GM23338 (cell line): ENCODE measurements around the gene NLN. TPM values are rescaled to one million over a fixed set of nuclear protein-coding genes. Genes with fewer than 3 reads are reported as not detected.

Source experiments
- ATAC-seq: fragments of 200-7000 bp; cut with Tn5 transposase; 3 replicates; pipeline ENCODE4 v1.9.1; 2020
- DNase-seq: peaks from one replicate; pipeline ENCODE4 v3.0.0-alpha.2; 2015; ENCODE audit warnings: low spot score
- H2AFZ ChIP-seq: fragments of 200-600 bp; sonication (generic); 2 replicates; pipeline ENCODE4 v1.8.0; 2016; ENCODE audit warnings: antibody characterized with exemption, mild to moderate bottlenecking, moderate library complexity
- H3F3A ChIP-seq: fragments of 200-600 bp; sonication (generic); replicated peaks from 2 replicates; pipeline ENCODE4 v1.8.0; 2017; ENCODE audit warnings: antibody characterized with exemption, mixed run types, low read depth
- H3K27ac ChIP-seq: fragments of 200-600 bp; sonication (generic); 2 replicates; pipeline ENCODE4 v1.6.1; 2016; ENCODE audit warnings: low read depth
- H3K27me3 ChIP-seq: fragments of 200-600 bp; sonication (generic); 2 replicates; pipeline ENCODE4 v1.8.0; 2016; ENCODE audit warnings: mild to moderate bottlenecking, mixed run types, moderate library complexity; ENCODE audit not compliant: insufficient read depth
- H3K36me3 ChIP-seq: fragments of 200-600 bp; sonication (generic); 2 replicates; pipeline ENCODE4 v1.8.0; 2016; ENCODE audit warnings: mild to moderate bottlenecking; ENCODE audit not compliant: insufficient read depth
- H3K4me1 ChIP-seq: fragments of 200-600 bp; sonication (generic); 2 replicates; pipeline ENCODE4 v1.8.0; 2016; ENCODE audit warnings: mild to moderate bottlenecking, moderate library complexity; ENCODE audit not compliant: insufficient read depth
- H3K4me2 ChIP-seq: fragments of 200-600 bp; sonication (generic); 2 replicates; pipeline ENCODE4 v1.7.1; 2017; ENCODE audit warnings: mixed run types
- H3K4me3 ChIP-seq: fragments of 200-600 bp; sonication (generic); 2 replicates; pipeline ENCODE4 v1.6.1; 2016; ENCODE audit warnings: mixed run types
- H3K79me2 ChIP-seq: fragments of 200-600 bp; sonication (generic); replicated peaks from 2 replicates; pipeline ENCODE4 v1.8.0; 2017; ENCODE audit warnings: mild to moderate bottlenecking; ENCODE audit not compliant: insufficient read depth
- H3K9me2 ChIP-seq: fragments of 200-600 bp; sonication (generic); 2 replicates; pipeline ENCODE4 v1.8.0; 2017; ENCODE audit not compliant: insufficient read depth
- H4K20me1 ChIP-seq: fragments of 200-600 bp; sonication (generic); replicated peaks from 2 replicates; pipeline ENCODE4 v1.8.0; 2017; ENCODE audit warnings: mild to moderate bottlenecking; ENCODE audit not compliant: insufficient read depth
- H3K27ac Mint-ChIP-seq: 2 replicates; pipeline ENCODE4 v1.8.0; 2020; ENCODE audit warnings: inconsistent platforms, mild to moderate bottlenecking, moderate library complexity, mixed read lengths
- H3K27me3 Mint-ChIP-seq: 3 replicates; pipeline ENCODE4 v1.8.0; 2022; ENCODE audit warnings: low read depth, mild to moderate bottlenecking, moderate library complexity, mixed read lengths, inconsistent platforms; ENCODE audit not compliant: insufficient read depth, poor library complexity
- H3K36me3 Mint-ChIP-seq: 3 replicates; pipeline ENCODE4 v1.8.0; 2021; ENCODE audit warnings: low read depth, mild to moderate bottlenecking, inconsistent platforms, moderate library complexity, mixed read lengths
- H3K4me1 Mint-ChIP-seq: 3 replicates; pipeline ENCODE4 v1.8.0; 2020; ENCODE audit warnings: mild to moderate bottlenecking, inconsistent platforms, mixed read lengths
- H3K4me3 Mint-ChIP-seq: 3 replicates; pipeline ENCODE4 v1.8.0; 2021; ENCODE audit warnings: moderate library complexity, mild to moderate bottlenecking, inconsistent platforms, mixed read lengths
- H3K9me3 Mint-ChIP-seq: 3 replicates; pipeline ENCODE4 v1.8.0; 2020; ENCODE audit warnings: moderate library complexity, mild to moderate bottlenecking, inconsistent platforms, mixed read lengths
- EZH2phosphoT487 ChIP-seq: fragments of 200-600 bp; sonication (generic); IDR thresholded peaks from one replicate; pipeline ENCODE4 v1.8.1; 2018; ENCODE audit warnings: antibody characterized with exemption; ENCODE audit not compliant: unreplicated experiment
- JUNB ChIP-seq: IDR thresholded peaks from one replicate; pipeline ENCODE4 v1.6.1; 2016; ENCODE audit warnings: antibody characterized with exemption; ENCODE audit not compliant: unreplicated experiment
- NANOG ChIP-seq: IDR thresholded peaks from 2 replicates; pipeline ENCODE4 v1.6.1; 2016; ENCODE audit warnings: antibody characterized with exemption, borderline replicate concordance
- STAT1 ChIP-seq: IDR thresholded peaks from one replicate; pipeline ENCODE4 v1.6.1; 2016; ENCODE audit warnings: antibody characterized with exemption; ENCODE audit not compliant: unreplicated experiment
- ZNF114 ChIP-seq: fragments of 250-450 bp; sonication (Bioruptor Pico); IDR thresholded peaks from 2 replicates; pipeline ENCODE4 v1.5.0; 2020; ENCODE audit warnings: mild to moderate bottlenecking, moderate library complexity
- ZNF331 ChIP-seq: fragments of 250-450 bp; sonication (Bioruptor Pico); IDR thresholded peaks from 2 replicates; pipeline ENCODE4 v1.5.0; 2020; ENCODE audit warnings: low read depth, mild to moderate bottlenecking, moderate library complexity
- polyA plus RNA-seq: library from polyadenylated mRNA; unstranded; fragments of >200 nt; fragmentation: Nextera tagmentation; extraction: Ambion mirVana; gene quantifications from 2 replicates; pipeline ENCODE4 v1.2.1, GENCODE V29; 2016
- total RNA-seq: library from RNA; depleted of rRNA; stranded (reverse); fragments of >200 nt; shearing (Covaris generic); gene quantifications from 2 replicates; pipeline ENCODE4 v1.2.3, GENCODE V29; 2014
- TF ChIP-seq, protein P1 (sequence below), 2 experiments: fragments of 200-600 bp in 1 of 2; sonication (generic) in 1 of 2; conservative IDR thresholded peaks; 2 replicates each; pipeline versions ENCODE4 v1.5.1 to v1.6.1; 2016 to 2017; ENCODE audit warnings: antibody characterized with exemption in 2 of 2, low read depth in 2 of 2, mild to moderate bottlenecking in 2 of 2, moderate library complexity in 1 of 2
- TF ChIP-seq, protein P2 (sequence below): IDR thresholded peaks from one replicate; pipeline ENCODE4 v1.6.1; 2018; ENCODE audit warnings: antibody characterized with exemption; ENCODE audit not compliant: unreplicated experiment
- TF ChIP-seq, protein P3 (sequence below): IDR thresholded peaks from 2 replicates; pipeline ENCODE4 v1.6.1; 2016; ENCODE audit warnings: antibody characterized with exemption

The NLN gene
- total and polyA plus RNA-seq, 2 experiments from 2014 or later, result 56.4 to 168 TPM

DNA sequence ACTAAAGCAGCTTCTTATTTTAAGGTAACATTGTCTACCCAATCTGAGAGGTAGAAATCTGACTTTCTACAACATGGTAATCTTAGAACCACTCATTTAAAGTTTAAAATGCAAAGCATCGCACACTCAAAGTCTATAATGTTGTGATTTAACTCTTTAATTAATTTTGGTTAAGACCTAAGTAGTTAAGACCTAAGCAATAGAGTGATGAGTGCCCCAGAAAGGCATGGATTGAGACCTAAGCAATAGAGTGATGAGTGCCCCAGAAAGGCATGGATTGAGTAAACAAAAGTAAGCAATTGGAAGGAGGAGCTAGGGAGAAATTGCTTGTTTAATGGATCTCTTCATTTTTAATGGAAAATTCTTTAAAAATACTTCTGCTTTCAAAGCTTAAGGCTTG is 86.8 kb downstream of the NLN start:
- Histone ChIP-seq H3K36me3 (peaks cover 53% of the 10 kb centered on the region; the same call in 1 of the 2 replicates), H3K79me2 (0 out of 2 replicates have a peak, but pooled peaks cover 5% of the 10 kb centered on the region), H3K27ac (no peak overlapping the region), H4K20me1 (0 out of 2 replicates have a peak, but pooled peaks cover 14% of the 10 kb centered on the region), H3F3A (no peaks in the 10 kb centered on the region), H3K4me1 (no peaks in the 10 kb centered on the region), H3K4me3 (no peak overlapping the region), H2AFZ (no peak overlapping the region), H3K9me2 (no peaks in the 10 kb centered on the region), H3K27me3 (no peaks in the 10 kb centered on the region), H3K4me2 (no peak overlapping the region)
- H3K27ac Mint-ChIP-seq, result no peak overlapping the region; the same call in 1 of the 2 replicates
- no peaks in the 10 kb centered on the region for H3K9me3 Mint-ChIP-seq
- TF ChIP-seq STAT1 (no peak), NANOG (no peak), ZNF114 (CRISPR knock-in tag) (no peak), JUNB (no peak), ZNF331 (CRISPR knock-in tag) (no peak)
- TF ChIP-seq, protein P1, sequence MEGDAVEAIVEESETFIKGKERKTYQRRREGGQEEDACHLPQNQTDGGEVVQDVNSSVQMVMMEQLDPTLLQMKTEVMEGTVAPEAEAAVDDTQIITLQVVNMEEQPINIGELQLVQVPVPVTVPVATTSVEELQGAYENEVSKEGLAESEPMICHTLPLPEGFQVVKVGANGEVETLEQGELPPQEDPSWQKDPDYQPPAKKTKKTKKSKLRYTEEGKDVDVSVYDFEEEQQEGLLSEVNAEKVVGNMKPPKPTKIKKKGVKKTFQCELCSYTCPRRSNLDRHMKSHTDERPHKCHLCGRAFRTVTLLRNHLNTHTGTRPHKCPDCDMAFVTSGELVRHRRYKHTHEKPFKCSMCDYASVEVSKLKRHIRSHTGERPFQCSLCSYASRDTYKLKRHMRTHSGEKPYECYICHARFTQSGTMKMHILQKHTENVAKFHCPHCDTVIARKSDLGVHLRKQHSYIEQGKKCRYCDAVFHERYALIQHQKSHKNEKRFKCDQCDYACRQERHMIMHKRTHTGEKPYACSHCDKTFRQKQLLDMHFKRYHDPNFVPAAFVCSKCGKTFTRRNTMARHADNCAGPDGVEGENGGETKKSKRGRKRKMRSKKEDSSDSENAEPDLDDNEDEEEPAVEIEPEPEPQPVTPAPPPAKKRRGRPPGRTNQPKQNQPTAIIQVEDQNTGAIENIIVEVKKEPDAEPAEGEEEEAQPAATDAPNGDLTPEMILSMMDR (conservative IDR thresholded peaks at IDR 0.05; ENCODE audit: low read depth in 2 of 2), result no peak
- TF ChIP-seq, protein P2, sequence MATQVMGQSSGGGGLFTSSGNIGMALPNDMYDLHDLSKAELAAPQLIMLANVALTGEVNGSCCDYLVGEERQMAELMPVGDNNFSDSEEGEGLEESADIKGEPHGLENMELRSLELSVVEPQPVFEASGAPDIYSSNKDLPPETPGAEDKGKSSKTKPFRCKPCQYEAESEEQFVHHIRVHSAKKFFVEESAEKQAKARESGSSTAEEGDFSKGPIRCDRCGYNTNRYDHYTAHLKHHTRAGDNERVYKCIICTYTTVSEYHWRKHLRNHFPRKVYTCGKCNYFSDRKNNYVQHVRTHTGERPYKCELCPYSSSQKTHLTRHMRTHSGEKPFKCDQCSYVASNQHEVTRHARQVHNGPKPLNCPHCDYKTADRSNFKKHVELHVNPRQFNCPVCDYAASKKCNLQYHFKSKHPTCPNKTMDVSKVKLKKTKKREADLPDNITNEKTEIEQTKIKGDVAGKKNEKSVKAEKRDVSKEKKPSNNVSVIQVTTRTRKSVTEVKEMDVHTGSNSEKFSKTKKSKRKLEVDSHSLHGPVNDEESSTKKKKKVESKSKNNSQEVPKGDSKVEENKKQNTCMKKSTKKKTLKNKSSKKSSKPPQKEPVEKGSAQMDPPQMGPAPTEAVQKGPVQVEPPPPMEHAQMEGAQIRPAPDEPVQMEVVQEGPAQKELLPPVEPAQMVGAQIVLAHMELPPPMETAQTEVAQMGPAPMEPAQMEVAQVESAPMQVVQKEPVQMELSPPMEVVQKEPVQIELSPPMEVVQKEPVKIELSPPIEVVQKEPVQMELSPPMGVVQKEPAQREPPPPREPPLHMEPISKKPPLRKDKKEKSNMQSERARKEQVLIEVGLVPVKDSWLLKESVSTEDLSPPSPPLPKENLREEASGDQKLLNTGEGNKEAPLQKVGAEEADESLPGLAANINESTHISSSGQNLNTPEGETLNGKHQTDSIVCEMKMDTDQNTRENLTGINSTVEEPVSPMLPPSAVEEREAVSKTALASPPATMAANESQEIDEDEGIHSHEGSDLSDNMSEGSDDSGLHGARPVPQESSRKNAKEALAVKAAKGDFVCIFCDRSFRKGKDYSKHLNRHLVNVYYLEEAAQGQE, result no peak
- H3K36me3 Mint-ChIP-seq, result peaks cover 84% of the 10 kb centered on the region
- no peak for DNase-seq
- no peaks in the 10 kb centered on the region for H3K4me1 Mint-ChIP-seq
- H3K4me3 Mint-ChIP-seq, result no peak overlapping the region
- ATAC-seq, result no peak
- H3K27me3 Mint-ChIP-seq, result peaks cover 2% of the 10 kb centered on the region

GRCh38 chr5:65809817-65810531 is 88.0 kb downstream of the NLN start:
- peaks cover 43% of the 10 kb centered on the region; the same call in 1 of the 2 replicates for H3K36me3 ChIP-seq
- H3K27ac ChIP-seq, result no peak overlapping the region
- no peaks in the 10 kb centered on the region for H3K9me2 ChIP-seq
- H2AFZ ChIP-seq, result no peak overlapping the region
- H3K4me3 ChIP-seq, result no peak overlapping the region
- DNase-seq (no peak), ATAC-seq (no peak)
- peaks cover 2% of the 10 kb centered on the region for H3K27me3 Mint-ChIP-seq
- no peaks in the 10 kb centered on the region for H3F3A ChIP-seq
- H3K4me3 Mint-ChIP-seq, result no peak overlapping the region
- H3K4me1 Mint-ChIP-seq, result no peaks in the 10 kb centered on the region
- H3K4me1 ChIP-seq, result no peaks in the 10 kb centered on the region
- H3K9me3 Mint-ChIP-seq, result no peaks in the 10 kb centered on the region
- 0 out of 2 replicates have a peak, but pooled peaks cover 14% of the 10 kb centered on the region for H4K20me1 ChIP-seq
- H3K4me2 ChIP-seq, result no peak overlapping the region
- H3K36me3 Mint-ChIP-seq, result peaks cover 81% of the 10 kb centered on the region
- no peak overlapping the region for H3K27ac Mint-ChIP-seq
- H3K27me3 ChIP-seq, result no peaks in the 10 kb centered on the region
- 0 out of 2 replicates have a peak, but pooled peaks cover 2% of the 10 kb centered on the region for H3K79me2 ChIP-seq
- TF ChIP-seq ZNF331 (CRISPR knock-in tag) (no peak), ZNF114 (CRISPR knock-in tag) (no peak), STAT1 (no peak), NANOG (no peak), EZH2phosphoT487 (no peak)
- TF ChIP-seq, protein P2, result no peak
- TF ChIP-seq, protein P1 (conservative IDR thresholded peaks at IDR 0.05; ENCODE audit: low read depth in 2 of 2), result no peak
- TF ChIP-seq, protein P3, sequence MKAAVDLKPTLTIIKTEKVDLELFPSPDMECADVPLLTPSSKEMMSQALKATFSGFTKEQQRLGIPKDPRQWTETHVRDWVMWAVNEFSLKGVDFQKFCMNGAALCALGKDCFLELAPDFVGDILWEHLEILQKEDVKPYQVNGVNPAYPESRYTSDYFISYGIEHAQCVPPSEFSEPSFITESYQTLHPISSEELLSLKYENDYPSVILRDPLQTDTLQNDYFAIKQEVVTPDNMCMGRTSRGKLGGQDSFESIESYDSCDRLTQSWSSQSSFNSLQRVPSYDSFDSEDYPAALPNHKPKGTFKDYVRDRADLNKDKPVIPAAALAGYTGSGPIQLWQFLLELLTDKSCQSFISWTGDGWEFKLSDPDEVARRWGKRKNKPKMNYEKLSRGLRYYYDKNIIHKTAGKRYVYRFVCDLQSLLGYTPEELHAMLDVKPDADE, result no peak
